22Rv1 (cell line): ENCODE results near the gene AGAP3.

Source experiments
- ZFX ChIP-seq: fragments of 450-650 bp; IDR thresholded peaks from 2 replicates; pipeline ENCODE4 v1.6.1; 2017; ENCODE audit warnings: antibody characterized with exemption, borderline replicate concordance
- TF ChIP-seq, protein P1 (sequence below): fragments of 450-650 bp; IDR thresholded peaks from 2 replicates; pipeline ENCODE4 v1.5.1; 2017; ENCODE audit warnings: mild to moderate bottlenecking

DNA sequence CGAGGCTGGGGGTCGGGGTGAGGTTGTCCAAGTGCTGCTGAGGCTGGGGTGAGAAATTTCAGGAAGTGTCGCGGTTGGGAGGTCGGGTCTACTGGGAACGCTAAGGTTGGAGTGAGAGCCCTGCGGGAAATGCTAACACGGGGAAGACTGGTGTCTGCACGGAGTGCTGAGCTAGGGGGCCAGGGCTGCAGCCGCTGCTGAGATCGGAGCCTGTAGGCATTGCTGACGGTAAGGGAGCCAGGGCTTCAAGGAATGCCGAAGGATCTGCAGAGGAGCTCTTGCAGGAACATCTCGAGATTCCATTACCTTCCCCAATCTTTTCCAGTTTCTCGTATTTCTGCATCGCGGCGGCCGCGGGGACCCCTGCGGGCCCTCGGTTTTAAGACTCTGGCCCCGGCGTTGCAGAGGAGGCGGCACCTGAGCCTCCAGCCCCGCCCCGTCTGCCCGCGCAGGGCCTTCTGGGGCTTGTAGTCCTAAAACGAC is 28.7 kb upstream of the AGAP3 start, which contains the start of gene CDK5:
- TF ChIP-seq, protein P1, sequence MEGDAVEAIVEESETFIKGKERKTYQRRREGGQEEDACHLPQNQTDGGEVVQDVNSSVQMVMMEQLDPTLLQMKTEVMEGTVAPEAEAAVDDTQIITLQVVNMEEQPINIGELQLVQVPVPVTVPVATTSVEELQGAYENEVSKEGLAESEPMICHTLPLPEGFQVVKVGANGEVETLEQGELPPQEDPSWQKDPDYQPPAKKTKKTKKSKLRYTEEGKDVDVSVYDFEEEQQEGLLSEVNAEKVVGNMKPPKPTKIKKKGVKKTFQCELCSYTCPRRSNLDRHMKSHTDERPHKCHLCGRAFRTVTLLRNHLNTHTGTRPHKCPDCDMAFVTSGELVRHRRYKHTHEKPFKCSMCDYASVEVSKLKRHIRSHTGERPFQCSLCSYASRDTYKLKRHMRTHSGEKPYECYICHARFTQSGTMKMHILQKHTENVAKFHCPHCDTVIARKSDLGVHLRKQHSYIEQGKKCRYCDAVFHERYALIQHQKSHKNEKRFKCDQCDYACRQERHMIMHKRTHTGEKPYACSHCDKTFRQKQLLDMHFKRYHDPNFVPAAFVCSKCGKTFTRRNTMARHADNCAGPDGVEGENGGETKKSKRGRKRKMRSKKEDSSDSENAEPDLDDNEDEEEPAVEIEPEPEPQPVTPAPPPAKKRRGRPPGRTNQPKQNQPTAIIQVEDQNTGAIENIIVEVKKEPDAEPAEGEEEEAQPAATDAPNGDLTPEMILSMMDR: no peak
- TF ChIP-seq ZFX: no peak
